ENCODE measurements around the gene KAZN.

DNA sequence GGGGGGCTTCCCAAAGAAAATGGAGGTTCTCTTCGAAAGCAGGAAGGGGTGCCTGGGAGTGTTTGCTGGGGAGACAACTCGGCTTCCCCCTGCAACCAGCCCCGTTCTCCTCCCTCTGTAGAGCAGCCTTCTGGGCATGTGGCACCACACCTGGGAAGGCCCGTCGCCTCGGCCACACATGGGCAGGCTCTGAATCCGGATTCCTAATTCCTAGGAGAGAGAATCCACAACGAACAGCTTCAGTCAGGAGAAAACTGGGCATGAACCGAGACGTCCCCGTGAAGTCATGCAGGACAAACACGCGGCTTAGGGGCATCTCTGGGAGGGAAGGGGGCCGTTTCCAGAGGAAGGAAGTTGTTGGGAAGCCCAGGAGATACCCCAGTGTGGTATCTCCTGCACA is 224.5 kb downstream of the KAZN start:
- no peak for TF ChIP-seq TEAD4 (IDR thresholded peaks at IDR 0.05)
- no peak for TF ChIP-seq MAX (IDR thresholded peaks at IDR 0.05)
- no peak for TF ChIP-seq RAD21 (IDR thresholded peaks at IDR 0.05; ENCODE audit: low read depth)
- TF ChIP-seq CREB1 (IDR thresholded peaks at IDR 0.05; ENCODE audit: low read depth) = no peak
- no peak for TF ChIP-seq CEBPB (IDR thresholded peaks at IDR 0.05)
- TF ChIP-seq EGR1 (IDR thresholded peaks at IDR 0.05) = no peak
- TF ChIP-seq EP300 (IDR thresholded peaks at IDR 0.05; ENCODE audit: borderline replicate concordance) = no peak
